GM06990 (cell line): Measurements from ENCODE around the gene BLOC1S5.

Source experiments
- DNase-seq: peaks from one replicate; pipeline ENCODE4 v3.0.0-alpha.2; 2011; ENCODE audit not compliant: insufficient read length; ENCODE audit errors: extremely low read depth
- H3K27me3 ChIP-seq: replicated peaks from 2 replicates; pipeline ENCODE4 v1.6.0; 2011; ENCODE audit warnings: low read length; ENCODE audit not compliant: control insufficient read depth, insufficient read depth
- H3K36me3 ChIP-seq: 2 replicates; pipeline ENCODE4 v1.5.1; 2011; ENCODE audit warnings: low read length; ENCODE audit not compliant: control insufficient read depth, insufficient read depth
- H3K4me3 ChIP-seq: replicated peaks from 2 replicates; pipeline ENCODE4 v1.5.1; 2011; ENCODE audit warnings: low read depth, mild to moderate bottlenecking, control low read depth, low read length
- CTCF ChIP-seq: IDR thresholded peaks from 2 replicates; pipeline ENCODE4 v1.5.1; 2011; ENCODE audit warnings: low read length, control low read depth, mild to moderate bottlenecking, inconsistent platforms; ENCODE audit not compliant: insufficient read depth, poor library complexity, severe bottlenecking

BLOC1S5 gene

GRCh38 chr6:8090650-8091049 lies 26.5 kb upstream of the BLOC1S5 start:
- no peak overlapping the region for H3K4me3 ChIP-seq
- TF ChIP-seq CTCF: no peak
- DNase-seq: no peak
- H3K27me3 ChIP-seq: no peaks in the 10 kb centered on the region
- peaks cover 21% of the 10 kb centered on the region for H3K36me3 ChIP-seq

GRCh38 chr6:8088886-8089285 lies 24.7 kb upstream of the BLOC1S5 start:
- no peaks in the 10 kb centered on the region for H3K27me3 ChIP-seq
- peaks cover 19% of the 10 kb centered on the region for H3K36me3 ChIP-seq
- H3K4me3 ChIP-seq: no peak overlapping the region
- DNase-seq: no peak
- no peak for TF ChIP-seq CTCF

DNA sequence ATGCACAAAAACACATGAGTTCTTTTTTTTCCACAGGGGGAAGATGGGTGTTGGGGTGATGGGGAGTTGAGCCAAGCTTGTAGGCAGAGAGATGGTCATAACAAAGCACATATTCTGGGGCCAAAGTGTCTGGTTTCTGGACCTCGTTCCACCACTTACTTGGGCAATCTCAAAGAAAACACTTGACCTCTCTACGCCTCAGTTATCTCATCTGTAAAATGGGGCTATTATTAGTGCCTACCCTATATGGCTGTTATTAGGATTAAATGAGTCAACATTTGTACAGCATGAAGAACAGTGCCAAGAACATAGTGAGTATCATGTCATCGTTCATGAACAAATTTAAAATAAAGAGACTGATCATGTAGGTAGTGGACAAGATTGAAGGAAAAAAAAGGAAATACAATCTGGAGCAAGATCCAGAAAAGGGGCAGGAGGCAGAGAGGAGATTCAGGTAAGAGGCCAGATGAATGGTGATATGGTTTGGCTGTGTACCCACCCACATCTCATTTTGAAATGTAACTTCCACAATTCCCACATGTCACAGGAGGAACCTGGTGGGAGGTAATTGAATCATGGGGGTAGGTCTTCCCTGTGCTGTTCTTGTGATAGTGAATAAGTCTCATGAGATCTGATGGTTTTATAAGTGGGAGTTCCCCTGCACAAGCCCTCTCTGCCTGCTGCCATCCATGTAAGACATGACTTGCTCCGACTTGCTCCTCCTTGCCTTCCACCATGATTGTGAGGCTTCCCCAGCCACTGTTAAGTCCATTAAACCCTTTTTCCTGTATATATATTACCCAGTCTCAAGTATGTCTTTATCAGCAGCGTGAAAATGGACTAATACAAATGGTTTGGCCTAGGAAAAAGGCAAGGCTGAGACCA lies 23.9 kb upstream of the BLOC1S5 start:
- DNase-seq: no peak
- no peaks in the 10 kb centered on the region for H3K27me3 ChIP-seq
- H3K4me3 ChIP-seq: no peak overlapping the region
- peaks cover 19% of the 10 kb centered on the region for H3K36me3 ChIP-seq
- no peak for TF ChIP-seq CTCF

- no peak for DNase-seq
- no peak for TF ChIP-seq CTCF
- no peaks in the 10 kb centered on the region for H3K27me3 ChIP-seq
- H3K36me3 ChIP-seq: peaks cover 19% of the 10 kb centered on the region
- no peak overlapping the region for H3K4me3 ChIP-seq
These were observed 22.6 kb upstream of the BLOC1S5 start for GRCh38 chr6:8086755-8087306.

DNA sequence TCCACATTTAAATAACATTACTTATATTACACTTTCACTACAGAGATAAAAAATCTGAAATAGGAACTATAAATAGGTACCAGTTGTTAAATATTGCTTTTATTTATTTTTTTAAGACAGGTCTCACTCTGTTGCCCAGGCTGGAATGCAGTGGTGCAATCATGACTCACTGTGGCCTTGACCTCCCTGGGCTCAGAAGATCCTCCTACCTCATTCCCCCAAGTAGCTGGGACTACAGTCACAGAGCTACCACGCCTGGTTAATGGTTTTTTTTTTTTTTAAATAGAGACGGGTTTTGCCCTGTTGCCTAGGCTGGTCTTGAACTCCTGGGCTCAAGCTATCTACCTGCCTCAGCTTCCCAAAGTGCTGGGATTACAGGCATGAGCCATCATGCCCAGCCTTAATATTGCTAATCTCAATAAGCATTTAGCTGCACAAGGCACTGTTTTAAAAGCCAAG lies 20.9 kb upstream of the BLOC1S5 start:
- Histone ChIP-seq H3K4me3 (no peak overlapping the region), H3K27me3 (no peaks in the 10 kb centered on the region), H3K36me3 (peaks cover 19% of the 10 kb centered on the region)
- no peak for TF ChIP-seq CTCF
- no peak for DNase-seq

DNA sequence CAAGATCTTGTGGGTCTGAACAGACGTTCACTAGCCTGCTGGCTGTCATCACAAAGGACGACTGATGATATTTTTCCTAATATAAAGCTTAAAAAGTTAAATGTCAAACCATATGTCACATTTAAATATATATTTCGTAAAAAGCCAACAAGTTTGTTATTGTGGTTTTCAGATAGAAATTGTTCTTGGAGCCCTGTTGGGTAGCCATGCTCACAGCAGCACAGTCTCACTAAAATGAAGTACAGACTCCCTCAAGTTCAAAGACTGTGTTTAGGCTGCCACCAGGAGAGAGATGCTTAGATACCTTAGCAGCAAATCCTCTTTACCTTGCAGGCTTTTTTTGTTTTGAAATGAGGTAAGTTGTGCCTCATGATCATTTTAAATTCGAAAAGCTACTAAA lies 20.4 kb upstream of the BLOC1S5 start:
- TF ChIP-seq CTCF: no peak
- Histone ChIP-seq H3K36me3 (peaks cover 18% of the 10 kb centered on the region), H3K27me3 (no peaks in the 10 kb centered on the region), H3K4me3 (no peak overlapping the region)
- DNase-seq: no peak
